ENCODE measurements around the gene ADH4.
A peak's percentile ranks its signal among the peaks of the same experiment; 100 is the strongest.
"Not testable (repeated sequence)": the region's sequence is repeated elsewhere in the genome, so short reads cannot be mapped to it uniquely, and the experiment has no call there.

Gene ADH4

GRCh38 chr4:99080869-99081268 is 63.2 kb downstream of the ADH4 start:
- not testable (repeated sequence) for DNase-seq, H3K4me3 Mint-ChIP-seq, H3K27ac Mint-ChIP-seq, H3K27me3 Mint-ChIP-seq, H3K9me3 Mint-ChIP-seq
- Mint-ChIP-seq H3K36me3 (peaks cover 68% of the 10 kb centered on the region), H3K4me1 (peaks cover 13% of the 10 kb centered on the region)
- CTCF ChIA-PET: interaction anchor here (1.6 kb wide), 1 partner anchor 24 kb away, joined by 9 read pairs; no protein-coding TSS in a partner anchor

GRCh38 chr4:99079625-99080295 is 64.3 kb downstream of the ADH4 start:
- CTCF ChIA-PET: interaction anchor here (1.0 to 1.6 kb wide), 2 partner anchors 23 to 85 kb away, joined by 5 to 9 read pairs; partner anchors contain the start of gene METAP1
- H3K27ac Mint-ChIP-seq: no peak overlapping the region
- no peaks in the 10 kb centered on the region for H3K9me3 Mint-ChIP-seq
- DNase-seq: no peak
- no peak overlapping the region for H3K4me3 Mint-ChIP-seq
- H3K4me1 Mint-ChIP-seq: peaks cover 8% of the 10 kb centered on the region
- peaks cover 66% of the 10 kb centered on the region for H3K36me3 Mint-ChIP-seq
- no peaks in the 10 kb centered on the region for H3K27me3 Mint-ChIP-seq

DNA sequence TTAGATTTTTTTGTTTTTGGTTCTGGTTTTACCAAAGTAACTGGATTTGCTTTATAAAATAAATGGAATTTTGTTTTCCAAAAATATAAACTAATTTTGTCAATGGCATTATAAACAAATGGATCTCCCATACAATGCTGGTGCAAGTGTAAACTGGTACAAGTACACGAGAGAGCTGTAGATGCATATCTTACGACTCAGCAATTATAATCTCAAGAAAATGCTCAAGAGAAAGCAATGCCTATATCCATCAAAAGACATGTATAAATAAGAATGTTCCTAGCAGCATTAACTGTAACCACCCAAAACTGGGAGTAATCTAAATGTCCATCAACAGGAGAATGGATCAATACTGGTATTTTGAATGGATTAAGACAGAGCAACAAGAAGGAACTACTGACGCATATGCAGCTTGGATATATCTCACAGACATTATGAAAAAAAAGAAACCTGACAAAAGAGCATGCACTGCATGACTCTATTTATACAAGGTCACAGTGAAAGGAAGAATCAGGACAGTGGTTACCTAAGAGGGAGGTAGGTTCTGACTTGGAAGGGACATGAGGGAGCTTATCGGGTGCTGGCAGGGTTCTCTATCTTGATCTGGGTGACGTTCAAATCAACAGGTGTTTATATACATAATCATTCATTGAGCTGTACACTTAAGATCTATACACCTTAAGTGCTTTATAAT is 65.0 kb downstream of the ADH4 start:
- no peaks in the 10 kb centered on the region for H3K9me3 Mint-ChIP-seq
- H3K4me1 Mint-ChIP-seq: peaks cover 5% of the 10 kb centered on the region
- no peak for DNase-seq
- H3K27me3 Mint-ChIP-seq: no peaks in the 10 kb centered on the region
- H3K27ac Mint-ChIP-seq: peak overlapping the region; percentile 37
- no peak overlapping the region for H3K4me3 Mint-ChIP-seq
- CTCF ChIA-PET: interaction anchor here (1.0 kb wide), 1 partner anchor 84 kb away, joined by 5 read pairs; the partner anchor contains the start of gene METAP1
- peaks cover 66% of the 10 kb centered on the region for H3K36me3 Mint-ChIP-seq

GRCh38 chr4:99078336-99078735 is 65.8 kb downstream of the ADH4 start:
- no peak overlapping the region for H3K27ac Mint-ChIP-seq
- no peak for DNase-seq
- no peaks in the 10 kb centered on the region for H3K27me3 Mint-ChIP-seq
- peaks cover 67% of the 10 kb centered on the region for H3K36me3 Mint-ChIP-seq
- no peak overlapping the region for H3K4me3 Mint-ChIP-seq
- H3K9me3 Mint-ChIP-seq: no peaks in the 10 kb centered on the region
- CTCF ChIA-PET: no interaction called here
- H3K4me1 Mint-ChIP-seq: peaks cover 3% of the 10 kb centered on the region

GRCh38 chr4:99077177-99077576 is 66.9 kb downstream of the ADH4 start:
- Mint-ChIP-seq H3K4me1 (peaks cover 3% of the 10 kb centered on the region), H3K27ac (no peak overlapping the region), H3K27me3 (no peaks in the 10 kb centered on the region), H3K36me3 (peaks cover 64% of the 10 kb centered on the region), H3K9me3 (no peaks in the 10 kb centered on the region), H3K4me3 (no peak overlapping the region)
- CTCF ChIA-PET: no interaction called here
- no peak for DNase-seq

DNA sequence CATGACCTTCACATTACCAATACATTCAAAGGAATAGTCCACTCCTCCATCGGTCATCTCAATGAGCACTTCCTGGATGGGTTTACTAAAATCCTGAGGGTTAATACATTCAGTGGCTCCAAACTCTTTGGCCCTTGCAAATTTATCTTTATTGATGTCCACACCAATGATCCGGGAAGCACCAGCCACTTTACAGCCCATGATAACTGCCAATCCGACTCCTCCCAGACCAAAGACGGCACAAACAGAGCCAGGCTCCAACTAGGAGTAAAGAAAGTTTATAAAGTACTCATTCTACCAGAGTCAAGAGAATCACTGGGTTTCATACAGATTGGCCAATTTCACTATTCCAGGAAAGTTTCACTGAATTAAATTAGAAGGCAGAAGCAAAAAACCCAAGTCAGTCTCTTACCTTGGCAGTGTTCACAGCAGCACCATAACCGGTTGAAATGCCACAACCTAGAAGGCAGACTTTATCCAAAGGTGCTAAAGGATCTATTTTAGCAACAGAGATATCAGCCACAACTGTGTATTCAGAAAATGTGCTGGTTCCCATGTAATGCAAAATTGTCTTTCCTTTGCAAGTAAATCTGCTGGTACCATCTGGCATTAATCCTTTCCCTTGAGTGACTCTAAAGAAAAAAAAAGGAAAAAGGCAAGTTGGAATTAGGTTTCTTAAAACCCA is 67.7 kb downstream of the ADH4 start:
- Mint-ChIP-seq H3K36me3 (peaks cover 65% of the 10 kb centered on the region), H3K9me3 (no peaks in the 10 kb centered on the region), H3K27ac (no peak overlapping the region), H3K4me3 (no peak overlapping the region), H3K4me1 (no peaks in the 10 kb centered on the region), H3K27me3 (no peaks in the 10 kb centered on the region)
- DNase-seq: no peak
- CTCF ChIA-PET: no interaction called here

DNA sequence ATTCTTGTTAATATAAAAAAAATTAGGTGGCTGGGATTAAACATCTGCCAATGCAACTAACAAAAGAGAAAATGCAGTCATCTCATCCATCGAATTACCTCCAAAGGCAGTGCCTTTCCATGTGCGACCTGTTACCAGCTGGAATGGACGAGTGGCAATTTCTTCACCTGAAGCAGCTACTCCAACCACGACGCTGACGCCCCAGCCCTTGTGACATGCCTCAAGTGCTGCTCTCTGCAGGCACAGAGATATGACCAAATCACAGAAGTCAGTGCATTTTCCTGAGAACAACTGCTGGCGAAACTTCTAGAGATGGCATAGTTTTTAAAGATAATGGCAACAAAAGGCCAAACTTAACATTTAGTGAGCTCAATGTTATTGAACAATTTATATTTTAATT is 69.3 kb downstream of the ADH4 start:
- Mint-ChIP-seq H3K4me3 (no peak overlapping the region), H3K36me3 (peaks cover 59% of the 10 kb centered on the region), H3K9me3 (no peaks in the 10 kb centered on the region), H3K27me3 (no peaks in the 10 kb centered on the region), H3K4me1 (no peaks in the 10 kb centered on the region), H3K27ac (no peak overlapping the region)
- DNase-seq: no peak
- CTCF ChIA-PET: interaction anchor here (0.8 to 1.2 kb wide), 2 partner anchors 19 to 79 kb away, joined by 3 to 4 read pairs; partner anchors contain the start of gene METAP1
